NCI-H2107 treated with DMSO at 0.1 percent for 48 hours (cell line): ENCODE data around the gene VIT.

Source experiments
- DNase-seq: peaks from one replicate; lab custom pipeline; 2025; ENCODE audit not compliant: unreplicated experiment; lab: John Stamatoyannopoulos, UW

Gene VIT

GRCh38 chr2:36708041-36708741 is 11.7 kb downstream of the VIT start:
- DNase-seq: no peak

DNA sequence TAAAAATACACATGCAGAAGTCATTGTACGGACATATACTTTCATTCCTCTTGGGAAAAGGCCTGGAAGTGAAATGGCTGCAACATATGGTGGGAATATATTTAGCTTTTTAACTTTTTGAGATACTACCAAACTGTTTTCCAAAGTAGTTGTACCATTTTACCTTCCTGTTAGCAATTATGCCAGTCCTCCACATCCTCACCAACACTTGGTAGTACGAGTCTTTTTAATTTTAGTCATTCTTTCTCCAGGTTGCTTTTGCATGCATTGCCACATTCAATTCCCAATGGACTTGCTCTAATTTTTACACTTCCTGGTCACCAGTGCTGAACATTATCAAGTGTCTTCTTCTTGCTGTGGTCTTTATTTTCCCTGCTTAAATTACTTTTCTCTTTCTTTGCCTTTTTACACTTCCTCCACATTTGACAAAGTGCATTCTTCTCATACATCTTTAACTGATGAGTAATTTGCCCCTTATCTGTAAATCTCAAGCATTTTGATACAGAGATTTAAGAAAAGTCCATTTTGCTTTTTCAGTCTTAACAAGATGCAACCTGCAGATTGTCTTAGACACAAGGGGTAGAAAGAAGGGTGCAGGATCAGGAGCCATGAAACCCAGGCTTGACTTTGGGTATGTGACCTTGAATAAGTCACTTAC is 14.5 kb downstream of the VIT start:
- no peak for DNase-seq

DNA sequence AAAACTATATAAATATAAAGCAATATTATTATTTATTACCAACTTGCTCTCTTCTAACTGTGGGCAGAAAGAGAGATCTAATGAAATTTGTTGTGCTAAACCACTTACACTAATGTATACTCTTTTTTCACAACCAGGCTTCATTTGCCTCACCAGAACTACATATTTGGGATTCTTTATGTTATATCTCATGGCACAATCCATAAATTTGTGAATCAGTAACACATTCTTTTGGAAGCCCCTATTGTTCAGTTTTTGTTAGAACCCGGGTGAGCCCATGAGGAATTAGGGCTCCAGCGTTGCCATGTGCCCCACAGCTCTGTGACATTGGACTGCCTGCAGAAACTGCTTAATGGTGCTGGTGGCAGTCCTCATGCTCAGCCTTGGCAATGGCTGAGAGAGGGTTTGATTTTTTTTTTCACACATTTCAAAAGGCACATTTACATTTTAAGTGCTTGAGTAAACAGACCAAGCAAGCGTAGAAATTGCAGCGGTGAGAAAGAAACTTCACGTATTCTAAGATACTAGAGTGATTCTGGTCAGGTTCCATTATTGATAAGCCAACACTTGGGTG is 15.3 kb downstream of the VIT start:
- no peak for DNase-seq

DNA sequence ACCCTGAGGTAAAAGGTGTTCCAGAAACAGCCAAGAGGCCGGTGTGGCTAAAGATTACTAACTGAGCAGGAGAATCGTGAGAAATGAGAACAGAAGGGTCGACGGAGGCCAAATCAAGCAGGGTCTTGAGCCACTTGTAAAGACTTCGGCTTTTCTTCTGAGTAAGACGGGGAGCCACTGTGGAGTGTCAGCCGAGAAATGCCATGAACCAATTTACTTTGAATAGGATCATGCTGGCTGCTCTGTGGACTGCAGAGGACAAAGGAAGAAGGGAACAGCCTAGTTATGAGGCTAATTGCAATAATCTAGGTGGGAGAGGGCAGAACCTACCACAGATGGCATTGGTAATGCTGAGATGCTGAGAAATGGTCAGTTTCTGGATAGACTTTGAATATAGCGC is 16.8 kb downstream of the VIT start:
- DNase-seq: no peak

GRCh38 chr2:36716111-36716510 is 19.6 kb downstream of the VIT start:
- no peak for DNase-seq

GRCh38 chr2:36717603-36718266 is 21.2 kb downstream of the VIT start:
- no peak for DNase-seq

GRCh38 chr2:36727550-36727949 is 31.0 kb downstream of the VIT start:
- no peak for DNase-seq

GRCh38 chr2:36729067-36729466 is 32.6 kb downstream of the VIT start:
- DNase-seq: no peak

DNA sequence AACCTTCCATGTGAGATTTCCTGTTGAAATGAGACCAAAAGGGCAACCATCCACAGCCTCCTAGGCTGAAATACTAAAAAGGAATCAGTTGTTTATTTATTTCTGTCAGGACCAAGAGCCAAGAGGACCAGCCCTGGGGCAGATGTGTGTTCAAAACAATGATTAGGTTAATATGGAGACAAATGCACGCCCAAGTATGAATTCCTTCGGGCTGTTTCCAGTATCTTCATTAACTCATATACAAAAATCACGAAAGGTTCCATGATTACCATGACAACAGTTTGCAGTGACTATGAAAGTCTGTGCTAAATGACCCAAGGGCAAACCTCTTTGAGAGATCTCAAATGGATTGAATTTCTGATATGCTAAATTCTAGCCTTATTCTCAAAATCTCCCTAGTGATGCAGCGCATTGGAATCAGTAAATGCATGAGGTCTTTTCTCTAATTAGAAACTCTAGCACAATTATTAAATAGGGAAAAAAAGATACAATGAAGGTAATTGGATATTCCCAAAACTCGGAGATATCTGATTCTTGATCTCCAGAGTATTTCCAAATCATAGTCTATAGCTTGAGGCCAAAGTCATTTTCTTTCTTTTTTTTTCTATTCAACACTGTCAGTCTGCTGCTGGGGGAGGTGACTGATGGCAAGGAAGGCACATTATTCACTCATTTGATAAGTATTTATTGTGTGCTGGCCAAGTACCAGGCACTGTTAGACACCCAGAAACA is 35.6 kb downstream of the VIT start:
- no peak for DNase-seq

DNA sequence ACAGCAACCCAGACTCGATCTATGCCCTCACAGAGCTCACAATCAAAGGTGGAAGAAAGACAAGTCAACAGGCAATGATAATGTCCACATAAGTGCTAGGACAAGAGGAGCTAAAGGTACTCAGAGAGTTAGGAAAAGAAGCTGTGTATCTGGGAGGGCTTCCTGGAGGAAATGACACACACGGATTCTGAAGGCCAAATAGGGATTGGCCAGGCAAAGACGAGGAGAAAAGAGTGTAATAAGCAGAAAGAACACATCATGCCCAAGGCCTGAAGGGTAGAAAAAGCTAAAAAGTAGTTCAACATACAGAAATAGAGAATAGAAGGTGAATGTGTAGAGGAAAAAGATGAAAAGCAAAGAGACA is 36.1 kb downstream of the VIT start:
- no peak for DNase-seq

GRCh38 chr2:36733215-36733614 is 36.7 kb downstream of the VIT start:
- DNase-seq: no peak

GRCh38 chr2:36734304-36734703 is 37.8 kb downstream of the VIT start:
- no peak for DNase-seq

DNA sequence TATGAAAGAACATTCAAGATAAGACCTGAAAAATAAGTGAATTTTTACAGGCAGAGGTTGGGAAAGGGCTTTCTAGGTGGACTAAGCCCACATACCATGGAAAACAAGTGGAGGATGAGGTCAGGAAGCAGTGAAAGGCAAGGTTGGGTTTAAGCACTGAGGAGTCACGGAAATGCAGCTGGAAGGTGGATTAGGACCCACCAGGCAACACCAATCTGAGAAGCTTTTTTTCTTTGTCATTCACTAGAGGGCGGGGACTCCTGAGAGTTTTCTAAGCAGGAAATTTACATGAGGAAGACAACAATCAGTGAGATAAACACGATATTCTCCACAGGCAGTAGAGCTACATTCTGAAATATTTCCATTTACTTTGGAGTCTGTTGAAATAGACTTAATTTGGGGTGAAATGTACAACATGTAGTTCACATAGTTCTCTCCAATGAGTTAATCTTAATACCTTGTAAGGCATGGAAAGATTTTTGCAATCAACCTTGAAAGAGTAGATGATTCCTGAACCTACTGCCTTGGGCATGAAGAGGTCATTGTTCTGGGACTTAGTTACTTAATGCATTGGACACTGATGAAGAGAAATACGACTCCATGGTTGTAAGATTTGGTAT is 40.7 kb downstream of the VIT start:
- no peak for DNase-seq

DNA sequence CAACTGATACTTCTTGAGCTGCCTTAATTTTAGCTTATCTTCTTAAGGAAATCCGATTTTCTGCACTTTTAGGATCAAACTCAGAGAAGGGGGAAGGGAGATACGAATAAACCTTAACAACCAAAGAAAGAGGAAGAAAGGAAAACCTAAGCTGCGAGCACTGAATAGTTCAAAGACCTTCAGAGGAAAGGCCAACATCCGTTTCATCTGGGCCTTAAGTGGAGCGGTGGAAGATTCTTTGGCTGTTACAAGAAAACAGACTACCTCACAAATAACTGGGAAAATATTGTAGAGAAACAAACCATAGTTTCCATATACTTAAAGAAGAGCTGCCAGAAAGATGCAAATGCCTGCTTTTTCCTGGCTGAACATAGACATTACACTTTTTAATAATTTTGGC is 43.6 kb downstream of the VIT start:
- no peak for DNase-seq

- no peak for DNase-seq
Observed at GRCh38 chr2:36741188-36741837, 44.8 kb downstream of the VIT start.

- DNase-seq: no peak
Observed at GRCh38 chr2:36743954-36744353, 47.4 kb downstream of the VIT start.

- DNase-seq: no peak
Observed at GRCh38 chr2:36748166-36748565, 51.7 kb downstream of the VIT start.

DNA sequence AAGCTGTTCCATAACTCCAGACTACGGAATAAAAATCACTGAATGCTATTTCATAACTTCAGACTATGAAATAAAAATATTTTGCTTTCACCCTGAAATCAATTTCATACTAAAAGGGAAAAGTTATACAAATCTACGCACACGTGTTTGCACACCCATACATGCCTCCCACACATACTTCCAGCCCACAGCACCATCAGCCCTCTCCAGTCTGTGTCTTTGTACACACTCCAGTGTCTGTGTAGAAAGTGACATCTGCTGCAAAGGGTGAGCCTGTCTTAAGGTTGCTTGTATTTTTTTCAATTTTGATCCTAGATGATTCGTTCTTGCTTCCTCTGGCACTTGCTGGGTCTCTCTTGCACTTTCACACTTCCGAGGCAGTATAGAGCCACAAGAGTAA is 53.6 kb downstream of the VIT start:
- DNase-seq: no peak

DNA sequence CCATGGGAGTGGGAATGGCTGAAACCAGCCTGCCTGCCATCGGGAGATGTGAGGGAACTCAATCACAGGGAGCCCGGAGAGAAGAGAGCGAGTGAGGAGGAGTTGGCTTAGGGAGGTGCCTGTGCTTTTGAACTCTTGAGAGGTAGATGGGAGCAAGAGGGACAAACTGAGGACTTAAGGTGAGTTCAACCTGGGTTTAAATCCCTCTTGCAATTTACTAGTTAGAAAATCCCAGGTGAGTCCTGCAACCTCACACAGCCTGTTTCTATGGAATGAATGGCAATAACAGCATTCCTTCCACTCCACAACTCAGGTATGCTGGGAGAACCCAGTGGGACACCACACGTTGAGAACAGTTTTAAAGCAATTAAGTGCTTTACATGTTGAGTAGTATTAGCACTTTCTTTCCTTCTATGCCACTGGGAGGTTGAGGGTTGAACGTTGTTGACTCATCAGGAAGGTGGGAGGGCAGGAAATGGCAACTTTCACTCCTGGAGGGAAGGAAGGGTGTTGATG is 57.3 kb downstream of the VIT start:
- no peak for DNase-seq

DNA sequence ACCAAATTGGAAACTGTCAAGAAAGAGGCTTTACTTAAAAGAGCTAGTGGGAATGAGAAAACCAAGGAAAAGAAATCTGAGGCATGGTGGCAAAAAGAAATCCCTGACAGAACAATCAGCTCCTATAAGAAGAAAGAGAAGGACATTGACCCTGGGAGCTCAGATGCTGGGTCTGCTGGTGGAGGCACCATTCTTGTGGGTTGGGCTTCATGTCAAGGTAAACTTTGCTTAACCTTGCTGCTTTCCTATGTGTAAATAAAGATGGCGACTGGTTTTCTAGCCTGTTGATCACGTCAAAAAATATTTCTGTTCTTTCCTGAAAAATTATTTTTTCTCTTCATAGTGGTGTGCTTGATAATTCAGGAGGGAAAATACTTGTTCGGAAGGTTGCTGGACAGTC is 58.1 kb downstream of the VIT start:
- no peak for DNase-seq
